HepG2 (cell line): ENCODE results near the gene TYR. TPM values are rescaled to one million over a fixed set of nuclear protein-coding genes. Genes with fewer than 3 reads are reported as not detected.
"Not testable (repeated sequence)": the region's sequence is repeated elsewhere in the genome, so short reads cannot be mapped to it uniquely, and the experiment has no call there.

Experiments
- ATAC-seq: fragments of 200-7000 bp; cut with Tn5 transposase; 3 replicates; pipeline ENCODE4 v1.9.1; 2020; ENCODE audit warnings: mild to moderate bottlenecking, moderate library complexity
- BruUV-seq: library from RNA; stranded (reverse); fragments of 400-500 nt; replicated peaks from 2 replicates; lab custom pipeline; 2021; lab: Mats Ljungman, UMichigan
- CTCF ChIA-PET: fragments of 300-600 bp; formaldehyde crosslinking; extraction: SDS; loops from one replicate; lab custom pipeline; 2021; ENCODE audit warnings: low total read pairs, inconsistent platforms, low intra/inter-chr PET ratio; lab: Yijun Ruan, JAX
- POLR2A ChIA-PET: fragments of 350-600 bp; sonication (Branson Sonifier 250); formaldehyde crosslinking; loops from one replicate; lab custom pipeline; 2020; ENCODE audit warnings: antibody characterized with exemption, inconsistent platforms; lab: Yijun Ruan, JAX
- DNase-seq: peaks from one replicate; pipeline ENCODE4 v3.0.0-alpha.2; 2015; ENCODE audit warnings: low spot score
- FAIRE-seq: peaks from 3 replicates; lab custom pipeline; 2011; peaks lifted over from hg19 to GRCh38; lab: Jason Lieb, UNC
- H2AFZ ChIP-seq: one replicate; pipeline ENCODE4 v1.6.1; 2011; ENCODE audit warnings: low read length, inconsistent platforms
- H3K27ac ChIP-seq: fragments of 300-600 bp; 3 replicates; pipeline ENCODE4 v1.8.0; 2011; ENCODE audit warnings: mixed run types, mild to moderate bottlenecking, mixed read lengths, low read length, inconsistent platforms; ENCODE audit not compliant: insufficient read depth; ENCODE audit errors: extremely low read length
- H3K27me3 ChIP-seq, 2 experiments: fragments of 200-600 bp in 1 of 2; 2 replicates in 1 of 2; 3 replicates in 1 of 2; pipeline versions ENCODE4 v1.6.0 to v1.8.0; 2011; ENCODE audit warnings: low read length in 2 of 2, mild to moderate bottlenecking in 2 of 2, moderate library complexity in 2 of 2, inconsistent platforms in 1 of 2; ENCODE audit not compliant: insufficient read depth in 2 of 2, control insufficient read depth in 1 of 2
- H3K36me3 ChIP-seq, 2 experiments: fragments of 200-600 bp in 1 of 2; replicated peaks in 1 of 2; 2 replicates in 1 of 2; 3 replicates in 1 of 2; pipeline versions ENCODE4 v1.5.1 to v1.8.0; 2011; ENCODE audit warnings: low read length in 2 of 2, inconsistent platforms in 1 of 2; ENCODE audit not compliant: insufficient read depth in 2 of 2, control insufficient read depth in 1 of 2
- H3K4me1 ChIP-seq: 2 replicates; pipeline ENCODE4 v1.5.1; 2012; ENCODE audit warnings: low read length, inconsistent platforms; ENCODE audit not compliant: insufficient read depth
- H3K4me2 ChIP-seq: 2 replicates; pipeline ENCODE4 v1.6.0; 2011; ENCODE audit warnings: low read depth, low read length, inconsistent platforms
- H3K4me3 ChIP-seq, 3 experiments: fragments of 200-600 bp in 1 of 3; sonication (generic), shearing (Covaris generic) in 1 of 3; replicated peaks in 1 of 3; 2 replicates each; pipeline ENCODE4 v1.5.1; 2011 to 2016; ENCODE audit warnings: low read length in 3 of 3, inconsistent platforms in 2 of 3, low read depth in 2 of 3, mild to moderate bottlenecking in 2 of 3, control low read depth in 1 of 3, mixed read lengths in 1 of 3; ENCODE audit not compliant: insufficient read depth in 1 of 3
- H3K79me2 ChIP-seq: one replicate; pipeline ENCODE4 v1.6.1; 2011; ENCODE audit warnings: low read length, inconsistent platforms; ENCODE audit not compliant: insufficient read depth
- H3K9ac ChIP-seq: 2 replicates; pipeline ENCODE4 v1.6.0; 2011; ENCODE audit warnings: mild to moderate bottlenecking, low read depth, low read length, inconsistent platforms; ENCODE audit not compliant: insufficient read depth
- H3K9me3 ChIP-seq: 2 replicates; pipeline ENCODE4 v1.5.1; 2012; ENCODE audit warnings: mild to moderate bottlenecking, low read length
- H4K20me1 ChIP-seq: 2 replicates; pipeline ENCODE4 v1.6.0; 2011; ENCODE audit warnings: inconsistent platforms, mild to moderate bottlenecking, low read length, moderate library complexity; ENCODE audit not compliant: insufficient read depth
- CEBPB ChIP-seq: IDR thresholded peaks from 2 replicates; pipeline ENCODE4 v1.6.1; 2011; ENCODE audit warnings: low read depth, low read length, improper control_type of control experiment, borderline replicate concordance
- DBP ChIP-seq: sonication (generic); formaldehyde crosslinking; IDR thresholded peaks from 2 replicates; pipeline ENCODE4 v1.4.0; 2020; ENCODE audit warnings: missing genetic modification reagents; ENCODE audit errors: not compliant biosample characterization
- HNF1B ChIP-seq: sonication (generic); formaldehyde crosslinking; IDR thresholded peaks from 2 replicates; pipeline ENCODE4 v1.5.1; 2020; ENCODE audit warnings: mild to moderate bottlenecking, moderate library complexity, missing genetic modification reagents
- MAFF ChIP-seq: IDR thresholded peaks from 2 replicates; pipeline ENCODE4 v1.6.1; 2011; ENCODE audit warnings: low read depth, low read length, improper control_type of control experiment
- MAFK ChIP-seq, 2 experiments: IDR thresholded peaks in 1 of 2; conservative IDR thresholded peaks in 1 of 2; 2 replicates each; pipeline ENCODE4 v1.6.1; 2011; ENCODE audit warnings: improper control_type of control experiment in 2 of 2, low read length in 2 of 2
- RARG ChIP-seq: sonication (generic); formaldehyde crosslinking; IDR thresholded peaks from 2 replicates; pipeline ENCODE4 v1.4.0; 2020; ENCODE audit warnings: low read depth, mild to moderate bottlenecking, missing genetic modification reagents
- ZNF510 ChIP-seq: sonication (generic); formaldehyde crosslinking; IDR thresholded peaks from 2 replicates; pipeline ENCODE4 v1.4.0; 2020; ENCODE audit warnings: low read depth, mild to moderate bottlenecking, missing genetic modification reagents
- ZNF703 ChIP-seq: sonication (generic); formaldehyde crosslinking; IDR thresholded peaks from 2 replicates; pipeline ENCODE4 v1.5.1; 2020; ENCODE audit warnings: missing genetic modification reagents, mild to moderate bottlenecking, moderate library complexity, borderline replicate concordance
- WGBS: methylation state at CpG from one replicate; pipeline ENCODE4 v1.1.6; 2017; ENCODE audit warnings: low lambda C conversion rate; 5-methylcytosine and 5-hydroxymethylcytosine counted together
- in situ Hi-C: cut with HindIII; loops from 2 replicates; pipeline ENCODE4 v1.10.0; 2017; ENCODE audit warnings: low pct_unique_long_range_greater_than_20kb; ENCODE audit not compliant: extremely low pct_ligation_motif_present
- intact Hi-C: fragments of 100-400 bp; cut with micrococcal nuclease; formaldehyde crosslinking; loops from one replicate; pipeline ENCODE4 v1.10.0; 2022; ENCODE audit not compliant: unreplicated experiment
- polyA plus RNA-seq, 8 experiments: library from polyadenylated mRNA; depleted of rRNA in 3 of 8; stranded (reverse) in 7 of 8; unstranded in 1 of 8; fragments of >200 nt; fragmentation: Illumina TruSeq in 4 of 8; extraction: Trizol in 4 of 8; gene quantifications; 2 replicates each; pipeline versions ENCODE4 v1.2.1 to v1.2.3, GENCODE V29; 2011 to 2016; ENCODE audit warnings: low read depth in 4 of 8, missing spikeins in 1 of 8, mixed read lengths in 1 of 8; ENCODE audit not compliant: insufficient read depth in 1 of 8
- total RNA-seq, 5 experiments: library from RNA; depleted of rRNA; stranded (reverse); fragments of >200 nt; fragmentation: Illumina TruSeq; extraction: Trizol; gene quantifications; 2 replicates each; pipeline ENCODE4 v1.2.3, GENCODE V29; 2016; ENCODE audit warnings: low read depth in 1 of 5
- TF ChIP-seq, protein P1 (sequence below): sonication (generic); formaldehyde crosslinking; IDR thresholded peaks from 2 replicates; pipeline ENCODE4 v1.4.0; 2020; ENCODE audit warnings: missing genetic modification reagents, borderline replicate concordance
- TF ChIP-seq, protein P2 (sequence below): sonication (generic); formaldehyde crosslinking; IDR thresholded peaks from 2 replicates; pipeline ENCODE4 v1.5.0; 2020; ENCODE audit warnings: mild to moderate bottlenecking, missing genetic modification reagents, moderate library complexity

Gene TYR
- total and polyA plus RNA-seq, 2 of the 13 experiments (the other 11 are each of a cell fraction or from before 2014, with no cell fraction given): not detected

GRCh38 chr11:89288004-89288403 is 110.3 kb downstream of the TYR start:
- H3K9ac ChIP-seq, H3K36me3 ChIP-seq, H3K79me2 ChIP-seq, H3K27me3 ChIP-seq, H3K4me3 ChIP-seq, H2AFZ ChIP-seq, DNase-seq, H3K27ac ChIP-seq, H3K9me3 ChIP-seq, CTCF ChIA-PET, POLR2A ChIA-PET, H4K20me1 ChIP-seq, FAIRE-seq, H3K4me2 ChIP-seq, ATAC-seq, intact Hi-C loops, BruUV-seq, in situ Hi-C loops, H3K4me1 ChIP-seq: not testable (repeated sequence)
- peak in 1 of 2 experiments; percentile 71; a peak in 2 of 4 replicates for TF ChIP-seq MAFK (conservative IDR thresholded peaks at IDR 0.05 in 1 of 2, IDR thresholded peaks at IDR 0.05 in 1 of 2; ENCODE audit: low read length in 2 of 2)
- peak; percentile 55; the same call in 1 of the 2 replicates for TF ChIP-seq MAFF
- WGBS: 30% methylated on average over 3 of the region's 3 CpGs

DNA sequence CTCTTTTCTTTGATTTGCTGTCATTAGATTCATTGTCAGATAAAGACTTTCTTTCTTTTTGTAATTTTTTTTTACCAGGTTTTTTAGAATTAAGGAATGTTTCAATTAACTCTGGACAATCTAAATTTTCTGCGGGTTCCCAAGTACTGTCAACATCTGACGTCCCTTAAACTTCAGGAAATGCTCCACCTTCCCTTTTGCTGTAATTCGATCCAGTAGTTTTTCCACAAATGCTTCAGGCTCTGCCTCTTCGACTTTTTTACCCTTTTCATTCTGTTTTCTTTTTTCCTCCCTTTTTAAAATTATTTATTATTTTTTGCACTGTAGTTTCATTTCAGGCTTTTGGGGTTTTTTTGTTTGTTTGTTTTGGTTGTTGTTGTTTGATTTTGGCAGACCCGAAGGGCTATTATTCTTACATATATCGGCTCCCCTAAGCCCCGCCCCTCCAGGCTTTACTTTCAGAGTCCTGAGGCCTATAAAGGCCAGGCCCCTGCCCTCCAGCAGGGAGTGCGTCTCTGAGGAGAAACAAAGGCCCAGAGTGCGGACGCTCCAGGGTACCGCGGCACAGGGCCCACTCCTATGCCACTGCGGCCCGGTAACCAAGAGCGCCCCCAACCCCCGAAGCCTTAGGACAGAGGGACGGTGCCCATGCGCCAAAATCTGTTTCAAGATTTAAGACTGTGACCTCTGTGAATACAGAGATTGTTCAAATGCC is 116.4 kb downstream of the TYR start:
- Histone ChIP-seq H3K9ac (no peak overlapping the region), H3K36me3 (no peaks in the 10 kb centered on the region), H3K9me3 (no peaks in the 10 kb centered on the region), H3K79me2 (no peaks in the 10 kb centered on the region), H3K27me3 (no peaks in the 10 kb centered on the region), H4K20me1 (no peaks in the 10 kb centered on the region), H2AFZ (no peak overlapping the region), H3K4me3 (no peak overlapping the region), H3K4me2 (no peak overlapping the region), H3K27ac (no peak overlapping the region), H3K4me1 (no peaks in the 10 kb centered on the region)
- in situ Hi-C loops: no loop called here
- no TSS peak for BruUV-seq
- WGBS: 54% methylated on average over 18 of the region's 18 CpGs
- ATAC-seq (no peak), DNase-seq (no peak), FAIRE-seq (no peak)
- intact Hi-C loops: no loop called here
- POLR2A ChIA-PET: no interaction called here
- CTCF ChIA-PET: no interaction called here
- TF ChIP-seq ZNF703 (CRISPR knock-in tag) (no peak), DBP (CRISPR knock-in tag) (no peak), ZNF510 (CRISPR knock-in tag) (no peak), HNF1B (no peak), RARG (CRISPR knock-in tag) (no peak), CEBPB (no peak)
- TF ChIP-seq, protein P1, sequence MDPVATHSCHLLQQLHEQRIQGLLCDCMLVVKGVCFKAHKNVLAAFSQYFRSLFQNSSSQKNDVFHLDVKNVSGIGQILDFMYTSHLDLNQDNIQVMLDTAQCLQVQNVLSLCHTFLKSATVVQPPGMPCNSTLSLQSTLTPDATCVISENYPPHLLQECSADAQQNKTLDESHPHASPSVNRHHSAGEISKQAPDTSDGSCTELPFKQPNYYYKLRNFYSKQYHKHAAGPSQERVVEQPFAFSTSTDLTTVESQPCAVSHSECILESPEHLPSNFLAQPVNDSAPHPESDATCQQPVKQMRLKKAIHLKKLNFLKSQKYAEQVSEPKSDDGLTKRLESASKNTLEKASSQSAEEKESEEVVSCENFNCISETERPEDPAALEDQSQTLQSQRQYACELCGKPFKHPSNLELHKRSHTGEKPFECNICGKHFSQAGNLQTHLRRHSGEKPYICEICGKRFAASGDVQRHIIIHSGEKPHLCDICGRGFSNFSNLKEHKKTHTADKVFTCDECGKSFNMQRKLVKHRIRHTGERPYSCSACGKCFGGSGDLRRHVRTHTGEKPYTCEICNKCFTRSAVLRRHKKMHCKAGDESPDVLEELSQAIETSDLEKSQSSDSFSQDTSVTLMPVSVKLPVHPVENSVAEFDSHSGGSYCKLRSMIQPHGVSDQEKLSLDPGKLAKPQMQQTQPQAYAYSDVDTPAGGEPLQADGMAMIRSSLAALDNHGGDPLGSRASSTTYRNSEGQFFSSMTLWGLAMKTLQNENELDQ (CRISPR knock-in tag): no peak
- TF ChIP-seq, protein P2, sequence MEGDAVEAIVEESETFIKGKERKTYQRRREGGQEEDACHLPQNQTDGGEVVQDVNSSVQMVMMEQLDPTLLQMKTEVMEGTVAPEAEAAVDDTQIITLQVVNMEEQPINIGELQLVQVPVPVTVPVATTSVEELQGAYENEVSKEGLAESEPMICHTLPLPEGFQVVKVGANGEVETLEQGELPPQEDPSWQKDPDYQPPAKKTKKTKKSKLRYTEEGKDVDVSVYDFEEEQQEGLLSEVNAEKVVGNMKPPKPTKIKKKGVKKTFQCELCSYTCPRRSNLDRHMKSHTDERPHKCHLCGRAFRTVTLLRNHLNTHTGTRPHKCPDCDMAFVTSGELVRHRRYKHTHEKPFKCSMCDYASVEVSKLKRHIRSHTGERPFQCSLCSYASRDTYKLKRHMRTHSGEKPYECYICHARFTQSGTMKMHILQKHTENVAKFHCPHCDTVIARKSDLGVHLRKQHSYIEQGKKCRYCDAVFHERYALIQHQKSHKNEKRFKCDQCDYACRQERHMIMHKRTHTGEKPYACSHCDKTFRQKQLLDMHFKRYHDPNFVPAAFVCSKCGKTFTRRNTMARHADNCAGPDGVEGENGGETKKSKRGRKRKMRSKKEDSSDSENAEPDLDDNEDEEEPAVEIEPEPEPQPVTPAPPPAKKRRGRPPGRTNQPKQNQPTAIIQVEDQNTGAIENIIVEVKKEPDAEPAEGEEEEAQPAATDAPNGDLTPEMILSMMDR (CRISPR knock-in tag): no peak
